Uterus (tissue), 2 donors: ENCODE data around the gene SCN4A.
"Not testable (repeated sequence)": the region's sequence is repeated elsewhere in the genome, so short reads cannot be mapped to it uniquely, and the experiment has no call there.

ENCODE experiments used
- POLR2A ChIP-seq, 2 donors: fragments of 450-650 bp; IDR thresholded peaks; one replicate each; pipeline ENCODE4 v1.6.1; 2016; ENCODE audit warnings: antibody characterized with exemption in 2 of 2, mild to moderate bottlenecking in 1 of 2, moderate library complexity in 1 of 2
- TF ChIP-seq, protein P1 (sequence below), 4 experiments: fragments of 200-600 bp in 2 of 4; fragments of 450-650 bp in 2 of 4; sonication (generic) in 2 of 4; IDR thresholded peaks; one replicate each; pipeline ENCODE4 v1.5.1; 2016 to 2019; ENCODE audit warnings: antibody characterized with exemption in 4 of 4, mild to moderate bottlenecking in 2 of 4, moderate library complexity in 1 of 4

DNA sequence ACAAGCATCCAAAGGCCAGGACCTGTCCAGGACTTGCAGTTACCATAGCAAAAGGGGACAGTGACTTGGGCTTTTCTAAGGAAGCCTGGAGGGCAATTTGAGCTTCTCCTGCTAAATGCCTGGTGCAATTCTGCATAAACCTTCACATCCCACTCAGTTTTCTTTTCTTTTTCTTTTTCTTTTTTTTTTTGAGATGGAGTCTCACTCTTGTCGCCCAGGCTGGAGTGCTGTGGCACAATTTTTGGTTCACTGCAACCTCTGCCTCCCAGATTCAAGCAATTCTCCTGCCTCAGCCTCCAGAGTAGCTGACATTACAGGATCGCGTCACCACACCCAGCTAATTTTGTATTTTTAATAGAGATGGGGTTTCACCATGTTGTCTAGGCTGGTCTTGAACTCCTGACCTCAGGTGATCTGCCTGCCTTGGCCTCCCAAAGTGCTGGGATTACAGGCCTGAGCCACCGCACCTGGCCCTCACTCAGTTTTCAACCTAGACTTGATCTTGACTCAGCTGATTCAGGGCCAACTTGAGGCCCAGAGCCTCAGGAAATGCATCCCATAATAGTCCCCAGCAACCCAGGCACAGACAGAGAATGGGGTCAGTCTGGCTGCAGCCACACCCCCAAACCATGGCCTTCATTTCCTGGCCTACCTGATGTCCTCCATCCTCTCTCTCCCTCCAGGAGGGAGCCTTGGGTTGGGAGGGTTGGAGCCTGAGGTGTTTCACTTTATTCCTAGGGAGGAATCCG is 34.5 kb upstream of the SCN4A start:
- TF ChIP-seq, protein P1, sequence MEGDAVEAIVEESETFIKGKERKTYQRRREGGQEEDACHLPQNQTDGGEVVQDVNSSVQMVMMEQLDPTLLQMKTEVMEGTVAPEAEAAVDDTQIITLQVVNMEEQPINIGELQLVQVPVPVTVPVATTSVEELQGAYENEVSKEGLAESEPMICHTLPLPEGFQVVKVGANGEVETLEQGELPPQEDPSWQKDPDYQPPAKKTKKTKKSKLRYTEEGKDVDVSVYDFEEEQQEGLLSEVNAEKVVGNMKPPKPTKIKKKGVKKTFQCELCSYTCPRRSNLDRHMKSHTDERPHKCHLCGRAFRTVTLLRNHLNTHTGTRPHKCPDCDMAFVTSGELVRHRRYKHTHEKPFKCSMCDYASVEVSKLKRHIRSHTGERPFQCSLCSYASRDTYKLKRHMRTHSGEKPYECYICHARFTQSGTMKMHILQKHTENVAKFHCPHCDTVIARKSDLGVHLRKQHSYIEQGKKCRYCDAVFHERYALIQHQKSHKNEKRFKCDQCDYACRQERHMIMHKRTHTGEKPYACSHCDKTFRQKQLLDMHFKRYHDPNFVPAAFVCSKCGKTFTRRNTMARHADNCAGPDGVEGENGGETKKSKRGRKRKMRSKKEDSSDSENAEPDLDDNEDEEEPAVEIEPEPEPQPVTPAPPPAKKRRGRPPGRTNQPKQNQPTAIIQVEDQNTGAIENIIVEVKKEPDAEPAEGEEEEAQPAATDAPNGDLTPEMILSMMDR (IDR thresholded peaks at IDR 0.05): not testable (repeated sequence)
- TF ChIP-seq POLR2A (IDR thresholded peaks at IDR 0.05): not testable (repeated sequence)
